ENCODE data around the gene TSEN2.
"Not testable (repeated sequence)": the region's sequence is repeated elsewhere in the genome, so short reads cannot be mapped to it uniquely, and the experiment has no call there.

The TSEN2 gene

DNA sequence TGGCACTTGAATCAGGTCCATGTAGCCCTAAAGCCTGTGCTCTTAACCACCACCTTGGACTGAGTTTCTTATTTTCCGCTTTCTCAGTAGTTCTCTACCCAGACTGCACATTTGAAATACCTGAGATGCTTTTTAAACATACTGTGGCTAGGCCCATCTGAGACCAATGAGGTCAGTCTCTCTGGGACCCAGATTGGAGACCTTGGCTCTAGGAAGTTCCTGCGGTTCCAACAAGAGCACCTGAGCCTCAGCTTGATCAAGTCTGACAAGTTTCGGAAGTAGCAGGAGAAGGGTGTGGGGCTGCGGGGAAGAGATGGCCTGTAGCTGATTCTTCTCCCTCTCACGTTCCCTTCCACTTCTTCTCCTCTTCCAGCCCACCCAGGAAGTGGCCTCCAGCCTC lies 11.5 kb upstream of the TSEN2 start:
- no peak for DNase-seq (ENCODE audit: low spot score)

DNA sequence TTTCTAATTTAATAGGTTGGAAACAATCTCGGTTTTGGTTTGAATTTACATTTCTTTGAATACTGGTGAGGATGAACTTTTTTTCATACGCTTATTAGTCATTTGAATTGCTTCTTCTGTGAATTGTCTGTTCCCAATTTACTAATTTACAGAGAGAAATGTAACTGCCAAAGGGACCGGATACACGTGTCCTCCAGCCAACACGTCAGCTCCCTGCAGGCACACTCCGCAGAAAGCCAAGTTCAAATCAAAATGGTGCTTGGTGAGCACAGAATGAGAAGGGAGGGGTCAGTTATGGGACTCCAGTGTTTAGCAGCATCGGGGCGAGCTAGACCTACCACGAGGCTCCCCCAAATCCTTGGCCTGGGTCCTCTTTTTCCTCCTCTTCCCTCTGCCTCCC lies 10.8 kb upstream of the TSEN2 start:
- DNase-seq (ENCODE audit: low spot score), result peak; percentile 53

GRCh38 chr3:12476238-12476897 lies 7.9 kb upstream of the TSEN2 start:
- peak; percentile 60 for DNase-seq (ENCODE audit: low spot score)

GRCh38 chr3:12477256-12477655 lies 7.0 kb upstream of the TSEN2 start:
- no peak for DNase-seq (ENCODE audit: low spot score)

DNA sequence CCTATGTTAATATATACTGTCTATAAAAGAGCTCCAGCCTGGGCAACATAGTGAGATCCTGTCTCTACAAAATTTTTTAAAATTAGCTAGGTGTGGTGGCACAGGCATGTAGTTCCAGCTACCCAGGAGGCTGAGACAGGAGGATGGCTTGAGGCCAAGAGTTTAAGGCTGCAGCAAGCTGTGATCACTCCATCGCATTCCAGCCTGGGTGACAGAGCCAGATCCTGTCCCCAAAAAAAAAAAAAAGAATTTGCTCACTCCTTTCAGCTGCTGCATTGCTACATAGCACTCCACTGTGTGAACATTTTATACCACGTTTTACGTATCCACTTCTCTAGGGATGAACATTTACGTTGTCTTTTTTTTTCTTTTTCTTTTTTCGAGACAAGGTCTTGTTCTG lies 6.0 kb upstream of the TSEN2 start:
- DNase-seq (ENCODE audit: low spot score), result no peak

GRCh38 chr3:12479198-12479597 lies 5.1 kb upstream of the TSEN2 start:
- DNase-seq (ENCODE audit: low spot score), result not testable (repeated sequence)

GRCh38 chr3:12479919-12480427 lies 4.3 kb upstream of the TSEN2 start:
- peak; percentile 74 for DNase-seq (ENCODE audit: low spot score)

- no peak for DNase-seq (ENCODE audit: low spot score)
Measured at GRCh38 chr3:12483410-12483809, 870 bp upstream of the TSEN2 start.

GRCh38 chr3:12483872-12484197 lies 445 bp upstream of the TSEN2 start:
- no peak for DNase-seq (ENCODE audit: low spot score)

GRCh38 chr3:12484983-12485327 lies 675 bp downstream of the TSEN2 start:
- DNase-seq (ENCODE audit: low spot score), result no peak

DNA sequence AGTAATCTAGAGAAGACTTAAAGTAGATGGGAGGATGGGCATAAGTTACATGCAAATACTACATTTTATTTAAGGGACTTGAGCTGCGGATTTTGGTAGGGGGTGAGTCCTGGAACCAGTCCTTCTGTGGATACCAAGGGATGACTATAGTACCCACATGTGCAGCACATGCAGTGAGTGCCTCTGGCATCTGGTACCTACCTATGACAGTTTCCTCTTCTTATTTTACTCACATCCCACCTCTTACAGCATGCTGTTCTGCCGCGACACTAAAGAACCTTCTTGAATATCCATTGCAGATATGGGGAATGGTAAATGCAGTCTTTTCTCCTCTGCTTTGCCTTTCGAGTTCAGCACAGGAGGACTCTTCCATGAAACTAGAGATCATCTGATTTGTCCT lies 1.7 kb downstream of the TSEN2 start:
- DNase-seq (ENCODE audit: low spot score), result no peak

GRCh38 chr3:12486916-12487315 lies 2.6 kb downstream of the TSEN2 start:
- DNase-seq (ENCODE audit: low spot score), result no peak

DNA sequence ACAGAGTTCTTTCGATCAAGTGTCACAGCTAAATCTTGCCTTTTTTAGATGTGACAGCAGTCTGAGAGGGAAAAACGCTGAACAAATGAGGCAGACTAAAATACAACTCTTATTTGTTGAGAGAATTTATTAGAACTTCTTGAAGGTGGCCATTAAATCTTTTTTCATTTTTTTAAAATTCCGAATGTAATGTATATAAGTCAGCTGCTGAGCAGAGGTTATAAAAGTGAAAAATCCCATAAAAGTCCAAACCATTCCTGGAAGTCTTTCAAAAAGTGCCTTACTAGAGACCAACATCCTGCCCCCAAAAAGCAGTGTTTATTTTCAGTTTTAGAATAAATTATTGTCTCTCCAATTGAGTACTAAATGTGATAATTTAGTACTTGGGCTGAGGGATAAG lies 3.1 kb downstream of the TSEN2 start:
- no peak for DNase-seq (ENCODE audit: low spot score)

DNA sequence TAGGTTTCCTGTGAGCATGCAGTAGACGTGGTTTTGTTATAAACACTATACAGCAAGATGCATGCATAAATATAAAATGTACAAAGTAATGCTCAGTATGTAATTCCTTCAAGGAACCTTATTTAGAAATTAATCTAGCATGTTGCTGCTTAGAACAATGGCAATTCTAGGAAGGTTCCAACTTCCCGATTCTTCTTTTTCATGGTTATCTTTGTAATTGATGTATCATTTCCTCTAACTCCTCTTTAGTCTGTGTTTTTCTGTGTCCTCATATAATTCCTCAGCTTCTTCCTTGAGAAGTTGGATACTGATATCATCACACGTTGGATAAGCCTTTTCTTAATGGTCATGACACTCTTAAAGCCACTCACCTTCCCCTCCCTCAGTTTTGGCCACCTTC lies 3.5 kb downstream of the TSEN2 start:
- DNase-seq (ENCODE audit: low spot score), result no peak

- DNase-seq (ENCODE audit: low spot score), result no peak
Measured at GRCh38 chr3:12489368-12489767, 5.1 kb downstream of the TSEN2 start.

- DNase-seq (ENCODE audit: low spot score), result peak; percentile 18
Measured at GRCh38 chr3:12489832-12490231, 5.6 kb downstream of the TSEN2 start.

GRCh38 chr3:12490547-12490946 lies 6.3 kb downstream of the TSEN2 start:
- no peak for DNase-seq (ENCODE audit: low spot score)

- no peak for DNase-seq (ENCODE audit: low spot score)
Measured at GRCh38 chr3:12495749-12496452, 11.6 kb downstream of the TSEN2 start.

- no peak for DNase-seq (ENCODE audit: low spot score)
Measured at GRCh38 chr3:12496453-12496761, 12.1 kb downstream of the TSEN2 start.

DNA sequence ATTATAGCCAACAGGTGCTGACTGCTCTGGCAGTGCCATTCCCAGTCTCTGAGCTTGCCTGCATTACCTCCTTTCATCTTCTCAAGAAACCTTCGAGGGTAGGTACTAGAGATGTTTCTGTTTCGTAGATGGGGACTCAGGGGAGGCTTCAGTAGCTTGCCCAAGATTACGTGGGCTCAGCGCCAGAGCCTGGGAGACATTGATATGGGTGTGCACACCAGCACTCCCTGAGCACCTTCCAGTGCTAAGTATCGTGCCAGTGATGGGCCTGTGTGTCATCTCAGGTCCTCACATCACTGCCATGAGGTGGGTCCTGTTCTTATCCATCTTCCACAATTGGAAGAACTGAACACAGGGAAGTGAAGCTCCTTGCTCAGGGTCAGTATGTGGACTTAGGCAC lies 15.2 kb downstream of the TSEN2 start:
- no peak for DNase-seq (ENCODE audit: low spot score)

DNA sequence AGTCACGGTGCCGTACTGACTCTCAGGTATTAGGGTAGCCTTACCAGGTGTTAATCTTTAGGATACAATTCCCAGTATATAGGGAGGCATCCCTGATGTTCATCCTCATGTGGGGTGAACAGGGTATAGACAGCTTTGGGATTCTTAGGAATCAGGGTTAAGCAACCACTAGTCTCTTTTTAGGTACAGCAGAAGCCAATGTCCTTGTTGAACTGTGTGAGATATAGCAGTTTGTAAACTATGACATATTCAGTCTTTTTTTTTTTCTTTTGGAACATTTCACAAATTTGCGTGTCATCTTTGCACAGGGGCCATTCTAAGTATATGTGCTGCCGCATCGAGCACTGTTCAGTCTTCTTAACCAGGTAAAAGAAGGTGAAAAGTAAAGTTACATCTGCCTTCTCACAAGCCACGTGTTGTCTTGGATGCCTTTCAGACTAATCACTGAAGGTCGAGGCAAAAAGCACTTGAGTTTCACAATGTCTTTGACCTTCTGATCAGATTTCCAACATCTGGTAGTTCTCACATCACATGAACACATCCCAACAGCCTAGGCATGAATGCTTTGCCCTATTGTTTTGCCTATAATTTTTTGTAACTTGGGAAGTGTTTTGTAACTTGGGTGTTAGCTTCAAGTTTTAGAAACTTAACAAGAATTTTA lies 17.2 kb downstream of the TSEN2 start:
- peak; percentile 63 for DNase-seq (ENCODE audit: low spot score)

- no peak for DNase-seq (ENCODE audit: low spot score)
Measured at GRCh38 chr3:12503126-12503957, 19.1 kb downstream of the TSEN2 start.

- DNase-seq (ENCODE audit: low spot score), result no peak
Measured at GRCh38 chr3:12506201-12506709, 22.0 kb downstream of the TSEN2 start.
